Heart right ventricle (tissue), 16 donors: ENCODE data around the gene ANKS6. TPM values are rescaled to one million over a fixed set of nuclear protein-coding genes. Genes with fewer than 3 reads are reported as not detected.

Experiments used
- ATAC-seq, 8 donors: fragments of 200-7000 bp; cut with Tn5 transposase; one replicate each; pipeline ENCODE4 v1.9.1; 2020; ENCODE audit warnings: mild to moderate bottlenecking in 8 of 8, moderate library complexity in 8 of 8, moderate number of reproducible peaks in 1 of 8
- DNase-seq, 2 donors: peaks; one replicate each; pipeline ENCODE4 v3.0.0-alpha.2; 2020
- H3K27ac ChIP-seq, 10 donors: fragments of 200-600 bp; sonication (generic) in 2 of 10; one replicate each; pipeline versions ENCODE4 v1.5.0 to v1.8.0; 2020 to 2022; ENCODE audit warnings: mild to moderate bottlenecking in 3 of 10
- H3K27me3 ChIP-seq, 7 donors: fragments of 200-600 bp; one replicate each; pipeline ENCODE4 v1.8.0; 2021 to 2022; ENCODE audit warnings: mild to moderate bottlenecking in 2 of 7
- H3K36me3 ChIP-seq, 9 donors: fragments of 200-600 bp; sonication (generic) in 1 of 9; one replicate each; pipeline versions ENCODE4 v1.5.0 to v1.8.0; 2020 to 2022; ENCODE audit warnings: mild to moderate bottlenecking in 2 of 9
- H3K4me1 ChIP-seq, 9 donors: fragments of 200-600 bp; sonication (generic) in 1 of 9; one replicate each; pipeline versions ENCODE4 v1.5.0 to v1.8.0; 2020 to 2022; ENCODE audit warnings: mild to moderate bottlenecking in 4 of 9
- H3K4me3 ChIP-seq, 10 donors: fragments of 200-600 bp; sonication (generic) in 2 of 10; one replicate each; pipeline versions ENCODE4 v1.5.0 to v1.8.0; 2020 to 2022; ENCODE audit warnings: mild to moderate bottlenecking in 7 of 10, moderate library complexity in 2 of 10
- H3K9me3 ChIP-seq, 11 donors: fragments of 200-600 bp in 10 of 11; sonication (generic) in 2 of 11; one replicate each; pipeline versions ENCODE4 v1.5.0 to v1.8.0; 2013 to 2022; ENCODE audit warnings: mild to moderate bottlenecking in 2 of 11, control low read depth in 1 of 11, moderate library complexity in 1 of 11
- WGBS, 2 donors: extraction: QIAGEN DNeasy Blood & Tissue Kit; methylation state at CpG; one replicate each; pipeline ENCODE4 v1.1.7; 2013; ENCODE audit warnings: inconsistent platforms in 1 of 2; 5-methylcytosine and 5-hydroxymethylcytosine counted together
- intact Hi-C, 10 donors: fragments of 100-400 bp; cut with DNase I; formaldehyde crosslinking; loops; one replicate each; pipeline versions ENCODE4 v1.11.1 to v1.14.2; 2022
- polyA plus RNA-seq, 2 donors: library from polyadenylated mRNA; stranded (reverse); fragments of 200-250 nt; gene quantifications; one replicate each; pipeline ENCODE4 v1.2.3, GENCODE V29; 2013
- total RNA-seq, 10 donors: library from RNA; stranded (reverse); fragmentation: NEBNext Ultra II Directional in 3 of 10; extraction: Animal tissue kit (Norgen Biotek cat#: 25700) in 3 of 10; gene quantifications; one replicate each; pipeline versions ENCODE4 v1.2.1 to v1.2.4, GENCODE V29; 2021 to 2023
- TF ChIP-seq, protein P1 (sequence below), 9 donors: fragments of 200-600 bp; sonication (generic) in 2 of 9; IDR thresholded peaks; one replicate each; pipeline versions ENCODE4 v1.5.0 to v1.8.0; 2021 to 2022; ENCODE audit warnings: antibody characterized with exemption in 9 of 9, mild to moderate bottlenecking in 5 of 9, moderate library complexity in 1 of 9
- donor health status: Arrhythmogenic right ventricular cardiomyopathy.
- donor health status: ischemic (EF 13 %, LVEDD 7.1; RV severe dilation, severe dysfunction).
- donor health status: healthy with polysubstance abuse.
- donor health status: DM: no; HTN: yes; CAD: no.
- donor health status: DM: no; HTN: no; CAD: no.
- donor health status: ischemic (EF 25% LVEDD 6.9; RV normal size, moderate dysfunction).
- donor health status: ischemic (EF 25% LVEDD 5.7; RV mildly dilated, moderate dysfunction).
- donor health status: healthy.
- donor health status: DM: yes; HTN: yes; CAD: no.
- donor health status: Ischemic cardiomyopathy.
- donor health status: ischemic (EF 35%, LVEDD 5.7; RV mildly dilated, moderate dysfunction).
- donor health status: nonischemic (EF 11% LVEDD 7.7; RV severe dilation, severe dysfunction).
- donor health status: DM: yes; HTN: yes; CAD: no.
- donor health status: PGD.
- donor health status: ischemic (EF 29% LVEDD 5.4; RV normal size, mild dysfunction).
- donor health status: nonischemic (EF 23%, LVEDD 6.1; RV moderate dilation, normal function).

ANKS6 gene
- total and polyA plus RNA-seq, 12 donors: 3.1 to 8.0 (median 4.2) TPM

DNA sequence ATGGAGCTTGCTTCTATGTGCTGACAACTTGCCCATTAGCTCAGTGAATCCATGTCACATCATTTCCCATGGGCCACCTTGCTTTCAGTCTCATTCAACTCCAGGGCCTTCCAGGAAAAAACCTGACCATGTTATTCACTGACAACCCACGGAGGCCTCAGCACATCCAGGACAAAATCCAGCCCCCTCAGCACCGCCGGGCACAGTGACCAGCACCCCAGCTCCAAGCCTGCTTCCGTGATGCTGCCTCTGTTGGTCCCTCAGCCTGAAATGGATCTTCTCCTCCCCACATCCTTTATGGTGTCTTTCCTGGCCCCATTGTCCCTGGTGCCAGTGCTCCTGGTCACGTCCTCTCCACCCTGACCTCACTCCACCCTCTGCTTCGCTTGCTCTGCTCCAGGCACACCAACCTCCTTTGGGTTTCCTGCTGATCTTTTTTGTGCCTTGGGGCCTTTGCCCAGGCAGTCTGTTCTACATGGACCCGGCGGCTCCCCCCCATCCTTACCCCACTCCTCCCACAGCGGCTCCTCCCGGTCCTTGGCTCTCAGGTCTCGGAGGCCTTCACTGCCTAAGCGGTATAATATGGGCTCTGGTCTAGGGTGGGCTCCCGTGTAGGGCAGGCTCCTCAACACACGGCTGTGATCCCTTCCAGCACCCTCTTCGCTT lies 25.0 kb downstream of the ANKS6 start:
- Histone ChIP-seq H3K9me3 (no peaks in the 10 kb centered on the region), H3K27me3 (no peaks in the 10 kb centered on the region), H3K27ac (no peak overlapping the region), H3K36me3 (peaks cover 0 to 73% (median 18%) of the 10 kb centered on the region in 9 donors), H3K4me1 (no peaks in the 10 kb centered on the region), H3K4me3 (no peak overlapping the region)
- TF ChIP-seq, protein P1, sequence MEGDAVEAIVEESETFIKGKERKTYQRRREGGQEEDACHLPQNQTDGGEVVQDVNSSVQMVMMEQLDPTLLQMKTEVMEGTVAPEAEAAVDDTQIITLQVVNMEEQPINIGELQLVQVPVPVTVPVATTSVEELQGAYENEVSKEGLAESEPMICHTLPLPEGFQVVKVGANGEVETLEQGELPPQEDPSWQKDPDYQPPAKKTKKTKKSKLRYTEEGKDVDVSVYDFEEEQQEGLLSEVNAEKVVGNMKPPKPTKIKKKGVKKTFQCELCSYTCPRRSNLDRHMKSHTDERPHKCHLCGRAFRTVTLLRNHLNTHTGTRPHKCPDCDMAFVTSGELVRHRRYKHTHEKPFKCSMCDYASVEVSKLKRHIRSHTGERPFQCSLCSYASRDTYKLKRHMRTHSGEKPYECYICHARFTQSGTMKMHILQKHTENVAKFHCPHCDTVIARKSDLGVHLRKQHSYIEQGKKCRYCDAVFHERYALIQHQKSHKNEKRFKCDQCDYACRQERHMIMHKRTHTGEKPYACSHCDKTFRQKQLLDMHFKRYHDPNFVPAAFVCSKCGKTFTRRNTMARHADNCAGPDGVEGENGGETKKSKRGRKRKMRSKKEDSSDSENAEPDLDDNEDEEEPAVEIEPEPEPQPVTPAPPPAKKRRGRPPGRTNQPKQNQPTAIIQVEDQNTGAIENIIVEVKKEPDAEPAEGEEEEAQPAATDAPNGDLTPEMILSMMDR (IDR thresholded peaks at IDR 0.05): no peak
- WGBS, 2 donors: 92 to 96% methylated on average over 15 of the region's 15 CpGs
- DNase-seq: no peak
- intact Hi-C loops: loop anchor here in 3 of 10 donors (5.0 to 10.0 kb wide), 3 partner anchors 237 to 454 kb away; no protein-coding TSS in a partner anchor
- ATAC-seq: no peak

DNA sequence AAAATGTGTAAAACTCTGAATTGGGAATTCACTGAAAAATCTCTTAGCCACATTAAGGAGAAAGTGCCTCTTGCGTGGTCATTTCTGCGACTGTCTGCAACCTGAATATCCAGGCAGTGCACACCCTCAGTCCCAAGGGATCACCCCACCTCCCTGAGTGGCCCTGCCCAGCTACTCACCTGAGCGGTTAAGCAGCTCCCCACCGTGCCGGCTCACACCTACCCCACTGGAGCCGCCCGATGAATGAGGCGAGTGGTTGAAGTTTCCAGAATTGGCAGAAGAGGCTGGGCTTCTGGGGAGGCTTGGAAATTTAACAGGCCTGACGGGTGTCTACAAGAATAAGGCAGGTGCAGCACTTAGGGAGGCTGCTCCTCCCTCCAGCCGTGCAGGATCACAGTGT lies 25.6 kb downstream of the ANKS6 start:
- H3K27me3 ChIP-seq: no peaks in the 10 kb centered on the region
- no peaks in the 10 kb centered on the region for H3K9me3 ChIP-seq
- DNase-seq (no peak), ATAC-seq (no peak)
- intact Hi-C loops: loop anchor here in 3 of 10 donors (5.0 to 10.0 kb wide), 3 partner anchors 236 to 453 kb away; no protein-coding TSS in a partner anchor
- no peak overlapping the region for H3K4me3 ChIP-seq
- no peaks in the 10 kb centered on the region for H3K4me1 ChIP-seq
- 94 to 97% methylated on average over 10 of the region's 10 CpGs for WGBS, 2 donors
- TF ChIP-seq, protein P1 (IDR thresholded peaks at IDR 0.05): no peak
- no peak overlapping the region for H3K27ac ChIP-seq
- peaks cover 0 to 76% (median 18%) of the 10 kb centered on the region in 9 donors for H3K36me3 ChIP-seq

DNA sequence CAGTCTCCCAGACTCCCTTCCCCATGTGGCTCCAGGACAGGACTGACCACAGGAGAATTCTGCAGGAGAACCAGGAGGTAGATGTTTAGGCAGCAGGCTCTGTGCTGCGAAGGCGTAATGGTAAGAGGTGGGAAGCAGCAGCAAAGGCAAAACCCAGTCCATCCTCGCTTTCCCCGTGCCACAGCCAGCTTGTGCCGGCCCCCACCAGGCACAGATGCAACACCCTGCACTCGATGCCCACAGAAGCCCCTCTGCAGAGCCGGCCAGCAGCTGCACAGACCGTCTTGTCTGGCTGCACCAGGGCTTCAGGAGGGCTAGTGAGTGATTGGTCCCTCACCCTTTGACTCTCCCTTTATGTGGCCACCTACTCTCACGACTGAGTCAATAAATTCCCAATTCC lies 28.0 kb downstream of the ANKS6 start:
- Histone ChIP-seq H3K4me3 (no peak overlapping the region), H3K9me3 (peaks cover 0 to 15% (median 0%) of the 10 kb centered on the region in 11 donors), H3K4me1 (no peaks in the 10 kb centered on the region), H3K27ac (no peak overlapping the region), H3K27me3 (no peaks in the 10 kb centered on the region), H3K36me3 (peaks cover 0 to 82% (median 14%) of the 10 kb centered on the region in 9 donors)
- no peak for DNase-seq
- WGBS, 2 donors: 95 to 99% methylated on average over 9 of the region's 9 CpGs
- TF ChIP-seq, protein P1 (IDR thresholded peaks at IDR 0.05): no peak
- intact Hi-C loops: loop anchor here in 1 of 10 donors (10.0 kb wide), 1 partner anchor 64 kb away; the partner anchor contains the start of gene GABBR2
- no peak for ATAC-seq

GRCh38 chr9:98767915-98768314 lies 28.4 kb downstream of the ANKS6 start:
- intact Hi-C loops: loop anchor here in 1 of 10 donors (10.0 kb wide), 1 partner anchor 63 kb away; the partner anchor contains the start of gene GABBR2
- no peak for ATAC-seq

More at GRCh38 chr9:98767915-98768314, 28.4 kb downstream of the ANKS6 start:
- Histone ChIP-seq H3K27me3 (no peaks in the 10 kb centered on the region), H3K4me3 (no peak overlapping the region), H3K36me3 (peaks cover 0 to 78% (median 10%) of the 10 kb centered on the region in 9 donors), H3K9me3 (peaks cover 0 to 15% (median 0%) of the 10 kb centered on the region in 11 donors), H3K4me1 (no peaks in the 10 kb centered on the region), H3K27ac (no peak overlapping the region)
- no peak for DNase-seq
- WGBS, 2 donors: 96 to 97% methylated on average over 7 of the region's 7 CpGs
- TF ChIP-seq, protein P1 (IDR thresholded peaks at IDR 0.05): no peak
